CD4-positive, alpha-beta T cell treated with Interleukin-15 for 1 hour (primary cell): ENCODE results near the gene PIK3AP1.
"Not testable (repeated sequence)": the region's sequence is repeated elsewhere in the genome, so short reads cannot be mapped to it uniquely, and the experiment has no call there.

Source experiments
- DNase-seq: peaks from one replicate; pipeline ENCODE4 v3.0.0-alpha.2; 2020

PIK3AP1 gene

GRCh38 chr10:96720422-96721206, at the start of gene PIK3AP1:
TSS of gene PIK3AP1 (minus strand) at chr10:96720514. CDS start at chr10:96720394, 120 bp downstream.
- DNase-seq, result peak; percentile 65

GRCh38 chr10:96768136-96768535, 47.8 kb upstream of the PIK3AP1 start:
- no peak for DNase-seq

GRCh38 chr10:96767611-96768010, 47.3 kb upstream of the PIK3AP1 start:
- DNase-seq, result no peak

- DNase-seq, result peak; percentile 74
Measured at GRCh38 chr10:96765406-96766240, 45.3 kb upstream of the PIK3AP1 start.

- DNase-seq, result no peak
Measured at GRCh38 chr10:96764425-96765060, 44.2 kb upstream of the PIK3AP1 start.

GRCh38 chr10:96758423-96758822, 38.1 kb upstream of the PIK3AP1 start:
- DNase-seq, result peak; percentile 37

GRCh38 chr10:96756111-96756903, 36.0 kb upstream of the PIK3AP1 start:
- DNase-seq, result no peak

GRCh38 chr10:96753956-96754355, 33.6 kb upstream of the PIK3AP1 start:
- no peak for DNase-seq

- DNase-seq, result no peak
Measured at GRCh38 chr10:96752375-96752774, 32.1 kb upstream of the PIK3AP1 start.

GRCh38 chr10:96750316-96750715, 30.0 kb upstream of the PIK3AP1 start:
- not testable (repeated sequence) for DNase-seq

GRCh38 chr10:96747734-96748550, 27.6 kb upstream of the PIK3AP1 start:
- DNase-seq, result peak; percentile 35

- no peak for DNase-seq
Measured at GRCh38 chr10:96746503-96746902, 26.2 kb upstream of the PIK3AP1 start.

GRCh38 chr10:96745950-96746349, 25.6 kb upstream of the PIK3AP1 start:
- DNase-seq, result no peak

- no peak for DNase-seq
Measured at GRCh38 chr10:96743988-96744585, 23.8 kb upstream of the PIK3AP1 start.

GRCh38 chr10:96741557-96741956, 21.2 kb upstream of the PIK3AP1 start:
- not testable (repeated sequence) for DNase-seq

GRCh38 chr10:96740579-96741281, 20.4 kb upstream of the PIK3AP1 start:
- peak; percentile 75 for DNase-seq

- no peak for DNase-seq
Measured at GRCh38 chr10:96740141-96740540, 19.8 kb upstream of the PIK3AP1 start.

GRCh38 chr10:96737307-96737902, 17.1 kb upstream of the PIK3AP1 start:
- DNase-seq, result peak; percentile 28

- DNase-seq, result no peak
Measured at GRCh38 chr10:96724621-96725020, 4.3 kb upstream of the PIK3AP1 start.

- DNase-seq, result no peak
Measured at GRCh38 chr10:96721207-96721572, 876 bp upstream of the PIK3AP1 start.
